GM12873 (cell line): ENCODE measurements around the gene PI4KB.
A peak's percentile ranks its signal among the peaks of the same experiment; 100 is the strongest.

Experiments used
- CTCF ChIP-seq: IDR thresholded peaks from 2 replicates; pipeline ENCODE4 v1.5.1; 2012; ENCODE audit warnings: low read depth, mild to moderate bottlenecking, moderate library complexity, low read length, control low read depth; ENCODE audit not compliant: insufficient read depth; ENCODE audit errors: missing control alignments

PI4KB gene

DNA sequence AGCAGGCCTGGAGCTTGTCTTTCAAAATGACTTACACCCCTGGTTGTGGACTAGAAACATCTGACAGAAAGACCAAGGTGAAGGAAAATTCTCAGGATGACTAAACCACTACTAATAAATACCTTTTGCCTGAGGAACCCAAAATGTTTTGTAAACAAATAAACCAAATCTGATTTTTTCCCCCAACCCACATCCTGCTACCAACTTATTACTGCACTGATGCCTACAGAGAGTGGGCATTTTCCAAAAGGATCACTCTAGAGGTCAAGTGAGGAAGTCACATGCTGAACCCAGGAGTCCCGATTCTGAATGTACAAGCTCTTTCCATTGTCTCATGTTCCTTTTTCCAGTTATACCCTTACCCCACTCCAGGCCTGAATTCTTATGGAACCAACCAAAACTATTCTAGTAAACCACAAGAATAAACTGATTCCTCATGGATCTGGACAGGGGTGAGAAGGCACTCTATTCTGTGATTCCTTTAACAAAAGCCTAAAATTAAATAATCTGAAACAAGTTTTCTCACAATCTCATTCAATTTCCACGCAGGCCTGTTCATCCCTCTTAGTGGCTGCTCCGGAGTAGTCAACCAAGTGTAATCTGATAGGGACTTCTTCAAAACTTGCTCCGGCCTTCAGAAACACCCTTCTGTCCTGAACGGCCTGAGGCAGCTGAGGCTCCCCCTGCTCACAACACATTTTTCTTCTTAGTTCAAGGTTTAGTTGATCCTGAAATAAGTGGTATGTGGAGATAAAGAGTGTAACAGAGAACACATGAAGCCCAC, 1.4 kb downstream of the PI4KB start:
- peak; percentile 4 for TF ChIP-seq CTCF

DNA sequence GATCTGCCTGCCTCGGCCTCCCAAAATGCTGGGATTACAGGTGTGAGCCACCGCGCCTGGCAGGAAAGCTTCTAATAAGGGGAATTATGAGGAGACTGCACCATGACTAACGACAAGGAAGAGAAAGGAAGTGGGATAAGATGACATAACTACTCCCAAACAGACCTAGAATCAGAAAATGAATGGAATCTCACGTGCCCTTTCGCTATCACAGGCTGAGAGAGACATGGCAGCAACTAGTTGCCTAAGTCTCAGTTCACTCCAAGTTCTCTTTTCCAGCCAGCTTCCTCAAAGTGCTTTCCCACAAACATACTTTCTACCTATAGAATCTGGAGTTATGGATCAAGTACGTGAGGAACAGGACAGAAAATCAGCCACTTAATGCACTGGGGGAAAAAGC, 2.0 kb downstream of the PI4KB start:
- no peak for TF ChIP-seq CTCF

- TF ChIP-seq CTCF, result no peak
These were observed 2.8 kb downstream of the PI4KB start for GRCh38 chr1:151324390-151324930.

DNA sequence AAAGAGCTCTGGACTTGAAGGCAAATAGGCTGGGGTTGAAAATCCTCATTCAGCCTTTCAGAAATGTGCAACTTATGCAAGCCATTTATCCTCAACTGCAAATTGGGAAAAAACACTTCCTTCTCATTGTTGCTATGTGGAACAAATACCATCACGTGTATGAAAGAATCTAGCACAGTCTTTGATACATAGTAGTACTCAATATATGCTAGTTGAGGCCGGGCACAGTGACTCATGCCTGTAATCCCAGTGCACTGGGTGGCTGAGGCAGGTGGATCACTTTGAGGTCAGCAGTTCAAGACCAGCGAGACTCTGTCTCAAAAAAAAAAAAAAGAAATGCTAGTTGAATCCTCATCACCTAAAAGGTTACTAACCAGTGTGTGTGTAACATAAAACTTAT, 8.2 kb downstream of the PI4KB start:
- no peak for TF ChIP-seq CTCF

DNA sequence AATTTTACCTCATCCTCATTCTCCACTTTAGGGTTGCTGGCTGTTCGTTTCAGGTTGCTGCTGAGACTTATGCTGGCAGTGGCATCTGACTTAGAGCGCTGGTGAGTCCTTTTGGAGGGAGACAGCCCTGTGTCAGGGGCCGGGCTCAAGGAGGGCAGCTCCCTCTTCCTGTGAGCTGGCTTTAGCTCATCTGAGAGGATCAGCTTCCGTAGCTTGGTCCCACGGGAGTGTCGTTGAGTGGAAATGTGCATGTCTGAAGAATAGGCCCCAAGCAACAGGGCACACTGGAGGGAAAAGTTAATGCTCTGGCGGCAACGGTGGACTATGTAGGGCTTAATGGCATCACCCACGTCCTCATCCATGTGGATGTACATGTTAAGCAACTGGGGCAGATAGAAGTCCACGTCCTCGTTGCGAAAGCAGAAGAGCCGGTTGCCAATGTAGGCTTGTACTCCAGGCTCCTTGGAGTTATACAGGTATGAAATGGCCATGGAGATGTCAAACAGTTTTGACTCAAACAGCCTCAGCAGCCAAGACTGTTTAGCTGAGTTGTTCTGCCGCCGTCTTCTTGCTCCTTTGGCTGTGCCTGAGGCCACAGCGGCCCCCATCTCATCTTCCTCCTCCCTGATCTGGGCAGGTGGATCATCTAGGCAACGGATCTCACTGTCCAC, 11.5 kb downstream of the PI4KB start:
- TF ChIP-seq CTCF, result no peak

- no peak for TF ChIP-seq CTCF
These were observed 12.9 kb downstream of the PI4KB start for GRCh38 chr1:151314137-151314875.

- no peak for TF ChIP-seq CTCF
These were observed 13.7 kb downstream of the PI4KB start for GRCh38 chr1:151313501-151313900.
